DMS114 treated with DMSO at 0.1 percent for 48 hours (cell line): ENCODE measurements around the gene QPCTL.
A peak's percentile ranks its signal among the peaks of the same experiment; 100 is the strongest.

ENCODE experiments used
- DNase-seq: peaks from one replicate; lab custom pipeline; 2025; ENCODE audit not compliant: unreplicated experiment; lab: John Stamatoyannopoulos, UW

Gene QPCTL

GRCh38 chr19:45692187-45693105 is at the start of gene QPCTL:
Gene QPCTL, plus strand, starts transcription at chr19:45692666. Its CDS starts 38 bp downstream, at chr19:45692704.
- peak; percentile 96 for DNase-seq

GRCh38 chr19:45643024-45643926 is 49.2 kb upstream of the QPCTL start:
- DNase-seq, result peak; percentile 22

- DNase-seq, result no peak
These were observed 48.3 kb upstream of the QPCTL start for GRCh38 chr19:45643927-45644771.

GRCh38 chr19:45645068-45645630 is 47.3 kb upstream of the QPCTL start:
- no peak for DNase-seq

GRCh38 chr19:45645631-45646344 is 46.7 kb upstream of the QPCTL start:
- DNase-seq, result peak; percentile 60

GRCh38 chr19:45646345-45646698 is 46.1 kb upstream of the QPCTL start:
- no peak for DNase-seq

GRCh38 chr19:45650722-45651121 is 41.7 kb upstream of the QPCTL start:
- no peak for DNase-seq

- no peak for DNase-seq
These were observed 38.8 kb upstream of the QPCTL start for GRCh38 chr19:45653634-45654033.

- DNase-seq, result no peak
These were observed 37.4 kb upstream of the QPCTL start for GRCh38 chr19:45655073-45655472.

GRCh38 chr19:45657520-45658167 is 34.8 kb upstream of the QPCTL start:
- no peak for DNase-seq

GRCh38 chr19:45659096-45659729 is 33.3 kb upstream of the QPCTL start:
- no peak for DNase-seq

GRCh38 chr19:45660636-45661035 is 31.8 kb upstream of the QPCTL start:
- DNase-seq, result no peak

GRCh38 chr19:45663800-45664199 is 28.7 kb upstream of the QPCTL start:
- DNase-seq, result no peak

- DNase-seq, result no peak
These were observed 27.9 kb upstream of the QPCTL start for GRCh38 chr19:45664575-45664974.

- DNase-seq, result no peak
These were observed 24.7 kb upstream of the QPCTL start, which contains the start of gene GIPR for GRCh38 chr19:45667620-45668341. Gene GIPR, plus strand, starts transcription at chr19:45668221. Its CDS starts 1,300 bp downstream, at chr19:45669521.

GRCh38 chr19:45668342-45668871 is 24.1 kb upstream of the QPCTL start:
- DNase-seq, result no peak

- peak; percentile 37 for DNase-seq
These were observed 21.6 kb upstream of the QPCTL start for GRCh38 chr19:45670670-45671453.
